Fibroblast of mammary gland (primary cell): ENCODE results near the gene IFIT1.

Source experiments
- DNase-seq: peaks from one replicate; pipeline ENCODE4 v3.0.0-alpha.2; 2010; ENCODE audit warnings: low read depth
- H3K4me3 ChIP-seq: 2 replicates; pipeline ENCODE4 v1.5.1; 2011; ENCODE audit warnings: low read depth, mild to moderate bottlenecking, low read length, moderate library complexity; ENCODE audit not compliant: control insufficient read depth
- CTCF ChIP-seq: conservative IDR thresholded peaks from 2 replicates; pipeline ENCODE4 v1.5.1; 2011; ENCODE audit warnings: low read depth, low read length, inconsistent platforms; ENCODE audit not compliant: control insufficient read depth, insufficient read depth

Gene IFIT1

GRCh38 chr10:89425000-89425399 lies 32.6 kb downstream of the IFIT1 start:
- no peak for DNase-seq
- TF ChIP-seq CTCF = no peak
- H3K4me3 ChIP-seq = no peak overlapping the region

- DNase-seq = peak; percentile 79
Observed at GRCh38 chr10:89426230-89426868, 33.9 kb downstream of the IFIT1 start.

GRCh38 chr10:89427629-89428028 lies 35.2 kb downstream of the IFIT1 start:
- no peak overlapping the region for H3K4me3 ChIP-seq
- DNase-seq = peak; percentile 87
- TF ChIP-seq CTCF = no peak

More at GRCh38 chr10:89426230-89426868, 33.9 kb downstream of the IFIT1 start:
- peak; percentile 86 for TF ChIP-seq CTCF
- H3K4me3 ChIP-seq = no peak overlapping the region

GRCh38 chr10:89428877-89429276 lies 36.5 kb downstream of the IFIT1 start:
- no peak overlapping the region for H3K4me3 ChIP-seq
- DNase-seq = peak; percentile 36
- no peak for TF ChIP-seq CTCF

GRCh38 chr10:89431977-89432376 lies 39.6 kb downstream of the IFIT1 start:
- H3K4me3 ChIP-seq = no peak overlapping the region
- no peak for TF ChIP-seq CTCF
- peak; percentile 65 for DNase-seq

GRCh38 chr10:89438525-89438924 lies 46.1 kb downstream of the IFIT1 start:
- no peak for TF ChIP-seq CTCF
- H3K4me3 ChIP-seq = no peak overlapping the region
- DNase-seq = no peak
